Effector CD4-positive, alpha-beta T cell (primary cell): Measurements from ENCODE around the gene SH2D3C.

Experiments used
- DNase-seq: peaks from one replicate; pipeline ENCODE4 v3.0.0-alpha.2; 2020
- total RNA-seq: gene quantifications from one replicate; lab custom pipeline; 2026; lab: John Stamatoyannopoulos, UW

The SH2D3C gene, protein sequence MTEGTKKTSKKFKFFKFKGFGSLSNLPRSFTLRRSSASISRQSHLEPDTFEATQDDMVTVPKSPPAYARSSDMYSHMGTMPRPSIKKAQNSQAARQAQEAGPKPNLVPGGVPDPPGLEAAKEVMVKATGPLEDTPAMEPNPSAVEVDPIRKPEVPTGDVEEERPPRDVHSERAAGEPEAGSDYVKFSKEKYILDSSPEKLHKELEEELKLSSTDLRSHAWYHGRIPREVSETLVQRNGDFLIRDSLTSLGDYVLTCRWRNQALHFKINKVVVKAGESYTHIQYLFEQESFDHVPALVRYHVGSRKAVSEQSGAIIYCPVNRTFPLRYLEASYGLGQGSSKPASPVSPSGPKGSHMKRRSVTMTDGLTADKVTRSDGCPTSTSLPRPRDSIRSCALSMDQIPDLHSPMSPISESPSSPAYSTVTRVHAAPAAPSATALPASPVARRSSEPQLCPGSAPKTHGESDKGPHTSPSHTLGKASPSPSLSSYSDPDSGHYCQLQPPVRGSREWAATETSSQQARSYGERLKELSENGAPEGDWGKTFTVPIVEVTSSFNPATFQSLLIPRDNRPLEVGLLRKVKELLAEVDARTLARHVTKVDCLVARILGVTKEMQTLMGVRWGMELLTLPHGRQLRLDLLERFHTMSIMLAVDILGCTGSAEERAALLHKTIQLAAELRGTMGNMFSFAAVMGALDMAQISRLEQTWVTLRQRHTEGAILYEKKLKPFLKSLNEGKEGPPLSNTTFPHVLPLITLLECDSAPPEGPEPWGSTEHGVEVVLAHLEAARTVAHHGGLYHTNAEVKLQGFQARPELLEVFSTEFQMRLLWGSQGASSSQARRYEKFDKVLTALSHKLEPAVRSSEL
- 53.3 reads per million, percentile 70 among the genes with 10 or more reads in this experiment for total RNA-seq

DNA sequence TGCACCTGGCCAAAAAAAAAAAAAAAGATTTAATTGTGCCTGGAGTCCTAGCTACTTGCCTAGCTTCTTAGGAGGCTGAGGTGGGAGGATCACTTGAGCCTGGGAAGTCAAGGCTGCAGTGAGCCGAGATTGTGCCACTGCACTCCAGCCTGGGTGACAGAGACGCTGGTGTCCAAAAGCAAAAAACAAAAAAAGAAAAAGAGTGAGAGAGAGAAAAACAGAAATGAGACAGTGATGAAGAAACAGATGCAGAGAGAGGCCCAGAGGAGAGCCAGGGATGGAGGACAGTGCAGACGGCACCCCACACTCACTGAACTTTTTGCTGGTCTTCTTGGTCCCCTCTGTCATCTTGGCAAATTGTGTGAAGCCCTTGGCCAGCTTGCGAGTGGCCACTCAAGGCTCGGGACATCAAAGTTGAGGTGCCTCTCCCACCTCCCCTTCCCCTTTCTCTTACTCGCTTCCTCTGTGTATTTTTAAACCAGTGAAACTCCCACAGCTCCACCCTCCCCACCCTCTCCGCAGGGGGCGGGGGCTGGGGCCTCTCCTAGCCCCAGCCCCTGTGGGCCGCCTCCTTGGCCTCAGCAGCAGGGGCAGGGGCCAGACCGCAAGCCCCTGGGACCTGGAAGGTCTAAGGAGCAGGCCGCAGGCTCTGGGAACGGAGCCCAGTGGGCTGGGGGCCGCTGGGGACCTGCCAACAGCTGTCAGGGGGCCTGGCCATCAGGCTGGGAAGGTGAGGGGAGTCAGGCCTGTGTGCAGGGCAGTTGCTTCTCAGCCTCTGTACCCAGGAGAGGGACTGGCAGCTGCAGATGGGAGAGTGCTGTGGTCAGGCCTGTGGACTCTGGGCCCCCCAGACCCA, at the start of gene SH2D3C:
Gene SH2D3C (minus strand): TSS at position 387 of the 856 bp plus-strand sequence. CDS start 39 bp downstream, at position 348.
- no peak for DNase-seq

DNA sequence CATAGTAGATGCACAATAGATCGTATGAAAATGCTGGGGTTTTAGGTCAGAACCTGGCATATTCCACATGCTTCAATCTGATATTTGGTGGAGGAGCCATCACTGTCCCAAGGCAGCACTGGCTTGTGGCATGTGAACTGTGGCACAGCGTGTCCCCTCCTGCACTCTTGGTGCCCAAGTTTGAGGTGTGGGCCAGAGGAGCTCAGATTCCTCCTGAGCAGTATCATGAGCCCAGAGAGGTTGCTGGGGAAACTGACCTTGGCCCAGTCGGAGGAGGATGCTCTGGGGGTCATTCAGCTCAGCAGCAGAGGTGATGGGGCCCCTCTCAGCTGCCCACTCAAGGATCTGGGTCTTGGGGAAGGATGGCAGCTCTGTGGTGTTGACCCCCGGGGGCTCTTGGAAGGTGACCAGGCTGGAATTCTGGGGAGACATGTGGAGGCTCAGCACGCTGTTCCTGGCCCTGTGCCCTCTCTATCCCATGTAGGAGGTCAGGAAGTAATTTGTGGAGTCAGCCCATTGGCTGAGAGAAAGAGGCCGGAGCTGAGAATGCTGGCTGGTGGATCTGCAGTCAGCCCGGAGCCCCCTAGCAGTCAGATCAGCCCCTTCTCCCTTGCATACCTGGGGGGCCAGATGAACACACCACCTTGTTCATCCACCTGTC, 47.9 kb upstream of the SH2D3C start:
- DNase-seq, result no peak

DNA sequence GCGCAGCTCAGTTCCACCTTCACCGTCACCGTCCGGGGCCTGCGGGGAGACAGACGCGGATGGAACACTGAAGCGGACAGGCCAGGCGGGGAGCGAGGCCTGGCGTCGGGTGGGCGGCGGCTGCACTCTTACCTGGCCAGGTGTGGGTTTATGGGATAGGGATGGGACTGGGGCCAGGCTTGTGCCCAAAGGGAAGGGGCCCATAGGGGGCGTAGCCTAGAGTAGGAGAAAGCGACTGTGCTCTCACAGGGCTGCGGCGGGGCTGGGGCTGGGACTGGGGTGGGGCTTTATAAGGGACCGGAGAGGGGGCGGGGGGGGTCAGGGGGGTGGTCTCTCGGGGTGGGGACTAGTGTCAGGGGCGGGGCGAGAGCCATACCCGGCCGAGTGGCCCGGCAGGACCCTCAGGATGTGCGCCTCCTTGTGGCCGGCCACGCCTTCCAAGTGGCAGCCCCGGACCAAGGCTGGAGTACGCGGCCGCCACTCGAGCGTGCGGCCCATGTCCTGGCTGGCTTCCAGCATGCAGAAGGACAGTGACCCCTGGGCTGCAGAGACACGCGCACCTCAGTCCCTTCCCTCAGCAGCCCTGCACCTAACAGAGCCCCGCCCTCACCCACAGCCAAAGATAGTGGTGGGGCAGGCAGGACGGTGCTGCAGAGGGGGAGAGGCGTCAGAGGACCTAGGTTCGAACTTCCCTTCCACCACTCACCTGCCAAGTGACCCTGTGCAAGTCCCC, 47.0 kb upstream of the SH2D3C start:
- no peak for DNase-seq

DNA sequence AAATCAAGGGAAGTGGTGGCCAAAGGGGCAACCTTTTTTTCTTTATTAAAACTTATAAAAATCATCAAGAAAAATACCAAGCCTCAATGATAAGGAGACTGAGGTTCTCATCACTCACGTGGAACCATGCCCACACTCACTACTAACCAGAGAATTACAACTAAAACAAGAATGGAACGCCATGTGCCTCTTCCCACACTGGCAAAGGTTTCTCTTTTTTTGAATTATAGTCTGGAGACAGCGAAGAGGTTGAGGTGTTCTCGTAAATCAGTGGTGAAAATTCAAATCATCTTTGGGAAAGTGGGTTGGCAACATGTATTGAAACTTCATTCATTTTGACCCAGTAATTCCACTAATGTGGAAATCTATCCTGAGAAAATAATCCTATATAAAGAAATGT, 43.6 kb upstream of the SH2D3C start:
- no peak for DNase-seq

DNA sequence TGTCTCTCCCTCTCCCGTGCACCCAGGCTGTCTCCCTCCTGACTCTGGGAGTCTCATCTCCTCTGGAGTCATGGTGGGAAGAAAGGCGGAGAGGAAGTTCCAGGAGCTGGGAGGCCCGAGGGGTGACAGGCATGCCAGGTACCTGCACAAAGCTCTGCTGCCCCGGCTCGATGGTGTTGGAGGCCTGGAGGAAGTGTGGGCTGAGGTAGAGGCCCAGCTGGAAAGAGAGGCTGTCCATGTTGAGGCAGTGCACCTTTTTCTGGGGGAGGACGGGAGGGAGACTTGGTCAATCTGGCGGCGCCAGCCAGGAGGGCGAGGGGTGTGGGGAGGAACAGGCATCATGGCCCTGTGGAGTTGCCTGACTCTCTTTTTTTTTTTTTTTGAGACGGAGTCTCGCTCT, 40.1 kb upstream of the SH2D3C start:
- no peak for DNase-seq

DNA sequence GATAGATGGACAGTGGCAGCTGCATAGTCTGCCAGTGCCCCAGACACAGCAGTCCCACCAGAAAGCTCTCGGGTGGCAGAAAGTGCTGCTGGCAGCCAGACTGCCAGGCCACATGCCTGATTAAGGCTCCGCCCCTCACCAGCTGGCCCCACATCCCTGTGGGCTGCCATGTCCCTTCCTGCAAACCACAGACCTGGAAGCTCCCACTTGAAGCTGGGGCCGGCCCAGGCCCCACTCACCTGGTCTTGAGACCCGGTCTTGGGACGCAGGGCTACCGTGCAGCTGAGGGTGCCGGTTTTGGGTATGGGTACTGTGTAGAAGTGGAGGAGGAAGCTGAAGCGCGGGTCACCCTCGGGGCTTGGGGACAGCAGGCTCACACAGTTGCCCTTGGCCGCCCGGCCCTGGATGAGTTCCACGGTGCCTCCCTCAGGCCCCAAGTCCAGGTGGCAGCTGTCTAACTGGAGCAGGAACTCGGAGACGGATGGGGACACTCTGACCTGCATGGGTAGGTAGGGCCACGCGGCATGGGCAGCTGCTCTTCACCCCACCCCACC, 39.5 kb upstream of the SH2D3C start:
- no peak for DNase-seq

DNA sequence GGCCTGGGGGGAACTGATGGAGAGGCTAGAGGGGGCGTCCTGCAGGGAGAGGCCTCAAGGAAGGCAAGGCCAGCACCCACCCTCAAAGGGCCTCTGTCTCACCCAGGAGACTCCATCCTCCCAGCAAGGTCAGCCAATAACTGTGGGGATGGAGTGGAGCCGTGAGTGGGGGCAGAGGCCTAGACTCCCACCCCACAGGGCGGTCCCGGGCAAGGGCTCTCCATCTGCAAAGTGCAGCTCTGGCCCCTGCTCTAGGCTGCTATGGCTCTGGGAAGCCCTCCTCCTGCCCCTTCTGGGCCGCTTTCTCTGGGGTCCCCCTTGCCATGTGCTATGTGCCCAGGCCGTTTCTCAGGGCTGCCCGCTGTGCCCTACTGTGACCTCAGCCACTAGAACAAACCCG, 38.3 kb upstream of the SH2D3C start:
- no peak for DNase-seq

DNA sequence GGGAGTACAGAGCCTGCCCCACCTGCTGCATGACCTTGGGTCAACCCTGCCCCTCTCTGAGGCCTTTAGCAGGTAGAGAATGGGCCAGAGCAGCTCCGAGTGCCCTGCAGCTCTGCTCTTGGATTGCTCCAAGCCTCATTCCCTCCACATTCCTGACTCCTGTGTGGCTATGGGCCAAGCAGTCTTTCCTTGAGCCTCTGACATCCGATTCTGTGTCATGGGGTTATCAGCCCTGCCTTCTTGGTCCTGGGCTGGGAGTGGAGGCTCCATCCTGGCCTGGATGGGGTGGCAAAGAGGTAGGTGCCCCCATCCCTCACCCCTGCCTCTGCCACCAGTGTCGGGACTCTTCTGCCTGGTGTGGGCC, 37.9 kb upstream of the SH2D3C start:
- DNase-seq, result no peak

DNA sequence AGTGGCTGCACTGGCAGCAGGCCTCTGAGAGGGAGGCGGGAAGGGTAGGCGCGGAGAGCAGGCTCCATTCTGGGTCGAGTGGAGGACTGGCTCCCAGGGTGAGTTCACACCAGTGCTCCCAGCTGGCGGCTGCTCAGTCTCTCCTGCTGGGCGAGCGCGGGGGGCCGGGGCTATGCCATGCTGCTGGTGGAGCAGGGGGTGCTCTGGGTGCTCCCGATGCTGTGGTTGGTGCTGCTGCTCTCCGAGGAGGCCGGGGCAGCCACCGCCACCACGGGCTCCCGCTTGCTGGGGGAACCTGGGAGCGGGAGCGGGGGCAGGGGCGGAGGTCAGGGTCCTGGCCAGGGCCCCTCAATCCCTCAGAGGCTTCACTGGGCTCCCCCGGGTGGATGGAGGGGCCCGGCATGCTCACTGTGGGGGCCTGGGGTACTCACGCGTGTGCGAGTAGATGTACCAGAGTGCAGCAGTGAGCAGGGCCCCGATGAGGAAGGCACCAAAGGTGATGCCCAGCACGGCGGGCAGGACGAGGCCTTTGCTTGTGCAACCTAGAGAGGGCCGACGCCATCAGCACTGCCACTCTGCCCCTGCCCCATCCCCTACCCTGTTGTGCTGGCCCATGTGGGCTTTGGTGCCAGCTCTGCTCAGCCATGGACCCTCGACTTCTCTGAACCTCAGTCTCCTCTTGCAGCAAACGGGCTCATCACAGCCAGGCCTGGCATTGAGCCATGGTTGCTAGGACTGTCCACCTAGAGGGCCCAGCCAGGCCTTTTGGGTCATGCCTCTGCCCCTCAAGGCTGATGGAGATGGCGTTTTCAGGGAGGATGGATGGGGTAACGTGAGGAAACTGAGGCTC, 37.3 kb upstream of the SH2D3C start:
- DNase-seq, result no peak

DNA sequence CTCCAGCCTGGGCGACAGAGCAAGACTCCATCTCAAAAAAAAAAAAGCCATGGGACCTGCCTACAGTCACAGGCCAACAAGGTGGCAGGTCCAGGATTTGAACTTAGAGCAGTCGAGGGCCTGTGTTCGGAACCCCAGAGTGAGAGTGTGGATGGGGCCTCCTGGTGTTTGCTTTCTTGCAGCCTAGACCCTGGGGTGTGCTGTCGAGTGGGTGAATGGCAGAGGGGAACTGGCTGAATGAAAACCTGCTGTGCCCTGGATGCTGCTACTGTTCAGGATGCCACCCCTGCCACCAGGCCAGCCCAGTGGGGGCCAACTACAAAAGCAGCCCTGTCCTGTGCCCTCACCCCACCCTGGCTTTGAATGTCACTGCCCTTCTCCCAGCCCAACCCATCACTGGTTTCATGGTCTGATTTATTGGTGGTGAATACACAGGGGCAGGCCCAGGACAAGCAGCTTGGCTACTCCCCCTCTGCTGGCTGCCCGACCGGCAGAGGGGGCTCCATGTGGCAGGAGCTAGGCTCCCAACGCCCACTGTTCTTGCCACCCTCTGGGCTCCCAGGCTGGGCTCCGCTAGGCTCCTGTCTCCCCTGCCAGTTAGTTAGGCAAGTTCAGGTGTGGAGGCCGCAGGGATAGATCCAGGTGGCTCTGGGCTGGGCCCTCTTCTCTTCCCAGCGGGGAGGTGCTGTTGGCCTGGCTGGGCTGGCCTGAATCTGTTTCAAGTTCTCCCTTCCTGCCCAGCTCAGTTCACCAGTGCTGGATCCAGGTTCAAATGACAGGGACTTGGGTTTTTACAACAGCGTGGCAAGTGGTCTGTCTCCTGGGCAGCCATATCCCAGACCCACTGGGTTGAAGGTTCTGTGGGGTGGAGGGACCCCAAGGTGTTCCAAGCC, 36.4 kb upstream of the SH2D3C start:
- DNase-seq, result no peak

DNA sequence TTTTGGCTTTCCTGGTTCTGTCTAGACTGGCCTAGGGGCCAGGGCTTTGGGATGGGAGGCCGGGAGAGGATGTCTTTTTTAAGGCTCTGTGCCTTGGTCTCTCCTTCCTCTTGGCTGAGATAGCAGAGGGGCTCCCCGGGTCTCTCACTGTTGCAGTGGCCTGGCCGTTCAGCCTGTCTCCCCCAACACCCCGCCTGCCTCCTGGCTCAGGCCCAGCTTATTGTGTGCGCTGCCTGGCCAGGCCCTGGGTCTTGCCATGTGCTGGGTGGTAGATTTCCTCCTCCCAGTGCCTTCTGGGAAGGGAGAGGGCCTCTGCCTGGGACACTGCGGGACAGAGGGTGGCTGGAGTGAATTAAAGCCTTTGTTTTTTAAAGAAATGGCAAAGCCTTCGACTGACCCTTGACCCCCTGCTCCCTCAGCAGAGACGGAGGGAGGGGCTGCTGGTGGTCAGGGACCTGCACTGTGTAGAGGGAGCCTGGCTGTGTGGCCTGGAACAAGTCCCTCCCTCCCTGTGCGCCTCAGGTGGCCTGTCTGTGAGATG, 35.3 kb upstream of the SH2D3C start:
- no peak for DNase-seq

DNA sequence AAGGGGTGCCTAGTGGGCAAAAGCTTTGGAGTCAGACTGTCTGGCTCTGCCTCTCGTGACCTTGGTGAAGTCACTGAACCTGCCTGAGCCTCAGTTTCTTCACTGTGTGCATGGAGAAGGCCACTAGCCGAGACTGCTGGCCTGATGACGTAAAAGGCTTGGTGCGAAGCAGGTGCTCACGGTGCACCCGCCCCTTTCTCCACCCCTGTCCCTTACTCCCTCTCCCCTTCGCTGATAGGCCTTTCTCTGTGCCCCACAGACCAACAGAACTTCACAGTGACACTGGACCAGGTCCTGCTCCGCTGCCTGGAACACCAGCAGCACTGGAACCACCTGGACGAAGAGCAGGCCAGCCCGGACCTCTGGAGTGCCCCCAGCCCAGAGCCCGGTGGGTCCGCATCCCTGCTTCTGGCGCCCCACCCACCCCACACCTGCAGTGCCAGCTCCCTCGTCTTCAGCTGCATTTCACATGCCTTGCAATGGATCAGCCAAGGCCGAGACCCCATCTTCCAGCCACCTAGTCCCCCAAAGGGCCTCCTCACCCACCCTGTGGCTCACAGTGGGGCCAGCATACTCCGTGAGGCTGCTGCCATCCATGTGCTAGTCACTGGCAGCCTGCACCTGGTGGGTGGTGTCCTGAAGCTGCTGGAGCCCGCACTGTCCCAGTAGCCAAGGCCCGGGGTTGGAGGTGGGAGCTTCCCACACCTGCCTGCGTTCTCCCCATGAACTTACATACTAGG, 34.6 kb upstream of the SH2D3C start:
- no peak for DNase-seq

DNA sequence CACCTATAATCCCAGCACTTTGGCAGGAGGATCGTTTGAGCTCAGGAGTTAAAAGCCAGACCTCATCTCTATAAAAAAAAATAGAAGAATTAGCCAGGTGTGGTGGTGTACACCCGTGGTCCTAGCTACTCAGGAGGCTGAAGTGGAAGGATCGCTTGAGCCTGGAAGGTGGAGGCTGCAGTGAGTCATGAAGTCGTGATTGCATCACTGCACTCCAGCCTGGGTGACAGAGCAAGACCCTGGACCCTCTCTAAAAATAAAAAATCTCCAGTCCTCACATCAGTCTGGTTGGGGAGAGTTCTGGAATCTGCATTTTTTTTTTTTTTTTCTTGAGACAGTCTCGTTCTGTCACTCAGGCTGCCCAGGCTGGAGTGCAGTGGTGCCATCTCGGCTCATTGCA, 33.5 kb upstream of the SH2D3C start:
- no peak for DNase-seq

DNA sequence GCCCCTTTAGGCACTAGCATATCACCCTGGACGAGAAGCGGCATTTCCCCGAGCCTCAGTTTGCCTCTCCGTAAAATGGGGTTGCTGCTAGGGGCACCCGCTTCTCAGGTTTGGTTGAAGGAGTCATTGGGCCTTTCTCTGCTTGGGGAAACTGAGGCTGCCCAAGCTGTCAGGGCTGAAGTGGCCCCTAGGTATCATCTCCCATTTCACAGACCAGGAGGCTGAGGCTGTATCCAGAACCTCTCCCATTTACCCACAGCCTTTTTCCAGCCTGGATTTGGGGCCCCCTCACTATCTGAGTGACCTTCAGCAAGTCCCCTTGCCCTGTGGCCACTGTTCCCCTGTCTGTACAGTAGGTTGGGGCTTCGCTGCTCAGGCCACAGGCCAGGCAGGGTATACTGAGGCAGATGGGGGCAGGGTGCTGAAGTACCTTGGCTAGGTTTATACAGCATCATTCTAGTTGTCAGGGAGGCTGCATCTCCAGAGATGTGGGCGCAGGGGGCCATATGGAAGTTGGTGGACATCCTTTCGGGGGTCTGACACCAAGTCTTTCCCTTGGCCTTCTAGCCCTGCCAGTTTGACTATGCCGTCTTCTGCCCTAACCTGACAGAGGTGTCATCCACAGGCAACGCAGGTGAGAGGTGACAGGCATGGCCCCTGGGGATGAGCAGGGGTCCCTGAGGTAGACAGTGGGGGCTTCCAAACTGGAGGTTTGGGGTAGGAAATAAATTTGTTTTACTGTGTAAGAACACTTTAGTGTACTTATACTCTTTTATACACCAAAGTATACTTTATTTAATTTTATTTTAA, 32.1 kb upstream of the SH2D3C start:
- no peak for DNase-seq

DNA sequence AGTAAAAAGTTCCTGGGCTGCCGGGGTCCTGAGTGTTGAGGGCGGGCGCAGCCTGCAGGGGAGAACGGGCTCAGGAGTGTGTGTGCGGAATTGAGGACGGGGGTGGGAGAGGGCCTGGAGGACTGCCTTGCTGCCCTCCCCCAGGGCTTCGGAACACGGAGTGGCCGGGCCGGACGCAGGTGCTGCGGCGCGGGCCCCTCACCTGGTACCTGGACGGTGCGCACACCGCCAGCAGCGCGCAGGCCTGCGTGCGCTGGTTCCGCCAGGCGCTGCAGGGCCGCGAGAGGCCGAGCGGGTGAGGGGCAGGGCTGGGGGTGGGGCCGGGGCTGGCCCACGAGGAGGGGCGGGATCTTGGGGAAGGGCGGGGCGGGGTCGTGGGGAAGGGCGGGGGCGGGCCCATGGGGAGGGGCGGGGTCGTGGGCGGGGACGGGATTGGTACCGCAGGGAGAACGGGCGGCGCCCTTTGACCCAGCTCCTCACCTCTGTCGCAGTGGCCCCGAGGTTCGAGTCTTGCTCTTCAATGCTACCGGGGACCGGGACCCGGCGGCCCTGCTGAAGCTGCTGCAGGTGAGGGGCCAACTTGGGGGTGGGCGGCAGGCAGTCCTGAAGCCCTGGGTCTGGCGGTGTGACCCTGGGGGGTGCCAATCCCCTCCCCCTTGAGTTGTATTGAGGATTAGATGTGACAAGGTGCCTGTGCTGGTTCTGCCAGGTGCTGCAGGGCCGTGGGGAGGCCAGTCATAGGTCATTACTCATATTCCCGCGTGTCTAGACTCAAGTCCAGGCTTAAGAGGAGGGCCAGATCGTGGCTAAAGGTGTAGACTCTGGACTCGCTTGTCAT, 31.3 kb upstream of the SH2D3C start:
- no peak for DNase-seq

DNA sequence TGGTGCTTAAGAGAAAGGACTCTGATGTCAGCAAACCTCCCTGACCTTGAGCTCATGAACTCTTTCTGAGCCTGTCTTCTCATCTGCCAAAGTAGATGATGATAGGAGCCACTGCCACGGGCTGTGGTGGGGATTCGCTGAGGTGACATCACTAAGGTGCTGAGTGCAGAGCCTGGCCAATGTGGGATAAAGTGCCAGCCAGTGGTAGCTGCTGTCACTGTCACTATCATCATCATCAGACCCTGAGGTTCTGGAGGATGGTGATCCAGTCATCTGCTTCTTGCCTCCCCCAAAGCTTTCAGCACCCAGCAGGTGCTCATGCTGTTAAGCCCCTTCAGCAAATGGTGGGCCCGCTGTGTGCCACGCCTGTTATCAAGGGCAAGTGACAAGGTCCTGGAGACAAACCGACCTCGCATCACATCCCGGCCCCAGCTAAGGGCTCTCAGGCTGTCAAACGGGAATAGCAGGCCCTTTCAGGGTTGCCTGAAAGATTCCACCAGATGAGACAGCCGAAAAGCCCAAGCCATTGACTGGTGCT, 30.6 kb upstream of the SH2D3C start:
- DNase-seq, result no peak
